Tibial nerve (tissue), 4 donors: ENCODE results near the gene LAMB1. TPM values are rescaled to one million over a fixed set of nuclear protein-coding genes. Genes with fewer than 3 reads are reported as not detected.

Experiments used
- DNase-seq, 2 donors: peaks; one replicate each; pipeline ENCODE4 v3.0.0-alpha.2; 2019; ENCODE audit warnings: low spot score in 2 of 2
- H3K27ac ChIP-seq, 4 donors: fragments of 200-600 bp; sonication (generic) in 3 of 4; one replicate each; pipeline ENCODE4 v1.5.1; 2017 to 2019; ENCODE audit warnings: mild to moderate bottlenecking in 1 of 4
- H3K27me3 ChIP-seq, 2 donors: fragments of 200-600 bp; sonication (generic) in 1 of 2; one replicate each; pipeline versions ENCODE4 v1.5.1 to v1.6.0; 2017 to 2019
- H3K36me3 ChIP-seq, 3 donors: fragments of 200-600 bp; sonication (generic); one replicate each; pipeline ENCODE4 v1.5.1; 2018 to 2019
- H3K4me1 ChIP-seq, 4 donors: fragments of 200-600 bp; sonication (generic) in 3 of 4; one replicate each; pipeline ENCODE4 v1.5.1; 2017 to 2019
- H3K4me3 ChIP-seq, 4 donors: fragments of 200-600 bp; sonication (generic) in 3 of 4; one replicate each; pipeline ENCODE4 v1.5.1; 2017 to 2019; ENCODE audit warnings: mild to moderate bottlenecking in 1 of 4, moderate library complexity in 1 of 4
- H3K9me3 ChIP-seq, 4 donors: fragments of 200-600 bp; sonication (generic) in 3 of 4; one replicate each; pipeline ENCODE4 v1.5.1; 2017 to 2019
- CTCF ChIP-seq, 5 experiments: fragments of 200-600 bp in 3 of 5; fragments of 450-650 bp in 2 of 5; sonication (generic) in 3 of 5; IDR thresholded peaks; one replicate each; pipeline ENCODE4 v1.5.1; 2016 to 2019; ENCODE audit warnings: antibody characterized with exemption in 5 of 5, mild to moderate bottlenecking in 3 of 5, moderate library complexity in 2 of 5
- EP300 ChIP-seq, 2 donors: sonication (generic); formaldehyde crosslinking; IDR thresholded peaks; one replicate each; pipeline ENCODE4 v1.6.1; 2017; ENCODE audit warnings: antibody characterized with exemption in 2 of 2, mild to moderate bottlenecking in 1 of 2
- POLR2A ChIP-seq, 2 donors: fragments of 450-650 bp; IDR thresholded peaks; one replicate each; pipeline ENCODE4 v1.6.1; 2017; ENCODE audit warnings: antibody characterized with exemption in 2 of 2, mild to moderate bottlenecking in 2 of 2, moderate library complexity in 2 of 2
- WGBS, 2 donors: methylation state at CpG; one replicate each; pipeline ENCODE4 v1.1.5; 2018; 5-methylcytosine and 5-hydroxymethylcytosine counted together
- total RNA-seq, 4 donors: library from RNA; depleted of rRNA; stranded (reverse); fragments of >200 nt; gene quantifications; one replicate each; pipeline ENCODE4 v1.1.0, GENCODE V29; 2016

Gene LAMB1
- total RNA-seq, 4 donors from 2014 or later = 232 to 563 (median 357) TPM

- DNase-seq = no peak
- peaks cover 0 to 63% (median 20%) of the 10 kb centered on the region in 4 donors for H3K4me1 ChIP-seq
- 82% methylated on average over 5 of the region's 5 CpGs for WGBS, 2 donors
- H3K27ac ChIP-seq = peak overlapping the region in 2 of 4 donors; percentile 39 to 69
- TF ChIP-seq POLR2A (IDR thresholded peaks at IDR 0.05) (no peak), EP300 (IDR thresholded peaks at IDR 0.05) (no peak), CTCF (IDR thresholded peaks at IDR 0.05) (no peak)
- H3K27me3 ChIP-seq = no peaks in the 10 kb centered on the region
- peaks cover 0 to 68% (median 0%) of the 10 kb centered on the region in 3 donors for H3K36me3 ChIP-seq
- no peaks in the 10 kb centered on the region for H3K9me3 ChIP-seq
- no peak overlapping the region for H3K4me3 ChIP-seq
Measured at GRCh38 chr7:107978815-107979408, 24.0 kb downstream of the LAMB1 start.

- TF ChIP-seq POLR2A (IDR thresholded peaks at IDR 0.05) (no peak), EP300 (IDR thresholded peaks at IDR 0.05) (no peak), CTCF (IDR thresholded peaks at IDR 0.05) (no peak)
- Histone ChIP-seq H3K36me3 (peaks cover 0 to 74% (median 0%) of the 10 kb centered on the region in 3 donors), H3K4me1 (peaks cover 0 to 63% (median 26%) of the 10 kb centered on the region in 4 donors)
Measured at GRCh38 chr7:107977048-107977447, 25.9 kb downstream of the LAMB1 start.

GRCh38 chr7:107976620-107977019 lies 26.3 kb downstream of the LAMB1 start:
- Histone ChIP-seq H3K9me3 (no peaks in the 10 kb centered on the region), H3K27me3 (no peaks in the 10 kb centered on the region), H3K27ac (peak overlapping the region in 2 of 4 donors; percentile 41 to 92), H3K4me3 (no peak overlapping the region), H3K4me1 (peaks cover 0 to 64% (median 30%) of the 10 kb centered on the region in 4 donors), H3K36me3 (peaks cover 0 to 74% (median 0%) of the 10 kb centered on the region in 3 donors)
- DNase-seq = no peak
- 3 to 100% methylated on average over 1 of the region's 1 CpG for WGBS, 2 donors
- TF ChIP-seq CTCF (IDR thresholded peaks at IDR 0.05) = no peak
- TF ChIP-seq EP300 (IDR thresholded peaks at IDR 0.05) = no peak
- no peak for TF ChIP-seq POLR2A (IDR thresholded peaks at IDR 0.05)

More at GRCh38 chr7:107977048-107977447, 25.9 kb downstream of the LAMB1 start:
- 73 to 78% methylated on average over 4 of the region's 4 CpGs for WGBS, 2 donors
- no peak overlapping the region for H3K4me3 ChIP-seq
- no peaks in the 10 kb centered on the region for H3K9me3 ChIP-seq
- H3K27ac ChIP-seq = peak overlapping the region in 2 of 4 donors; percentile 58 to 75
- H3K27me3 ChIP-seq = no peaks in the 10 kb centered on the region
- no peak for DNase-seq

- no peaks in the 10 kb centered on the region for H3K9me3 ChIP-seq
- TF ChIP-seq POLR2A (IDR thresholded peaks at IDR 0.05) (no peak), CTCF (IDR thresholded peaks at IDR 0.05) (no peak), EP300 (IDR thresholded peaks at IDR 0.05) (no peak)
- H3K4me1 ChIP-seq = peaks cover 0 to 67% (median 37%) of the 10 kb centered on the region in 4 donors
Measured at GRCh38 chr7:107975394-107976013, 27.5 kb downstream of the LAMB1 start.

GRCh38 chr7:107973861-107974260 lies 29.1 kb downstream of the LAMB1 start:
- no peak for TF ChIP-seq POLR2A (IDR thresholded peaks at IDR 0.05)
- TF ChIP-seq EP300 (IDR thresholded peaks at IDR 0.05) = no peak
- TF ChIP-seq CTCF (IDR thresholded peaks at IDR 0.05) = no peak
- peaks cover 0 to 68% (median 0%) of the 10 kb centered on the region in 3 donors for H3K36me3 ChIP-seq

More at GRCh38 chr7:107975394-107976013, 27.5 kb downstream of the LAMB1 start:
- 80 to 82% methylated on average over 13 of the region's 13 CpGs for WGBS, 2 donors
- Histone ChIP-seq H3K4me3 (no peak overlapping the region), H3K27ac (peak overlapping the region in 2 of 4 donors; percentile 88 to 92), H3K36me3 (peaks cover 0 to 81% (median 0%) of the 10 kb centered on the region in 3 donors), H3K27me3 (no peaks in the 10 kb centered on the region)
- DNase-seq = no peak

More at GRCh38 chr7:107973861-107974260, 29.1 kb downstream of the LAMB1 start:
- no peak overlapping the region for H3K4me3 ChIP-seq
- H3K27ac ChIP-seq = peak overlapping the region; percentile 25 to 92 (median 74)
- no peaks in the 10 kb centered on the region for H3K9me3 ChIP-seq
- DNase-seq = no peak
- H3K27me3 ChIP-seq = no peaks in the 10 kb centered on the region
- peaks cover 0 to 69% (median 37%) of the 10 kb centered on the region in 4 donors for H3K4me1 ChIP-seq
